HCT116 (cell line): ENCODE results near the gene USO1. TPM values are rescaled to one million over a fixed set of nuclear protein-coding genes. Genes with fewer than 3 reads are reported as not detected.

Experiments
- ATAC-seq: fragments of 200-7000 bp; cut with Tn5 transposase; 2 replicates; pipeline ENCODE4 v1.9.1; 2020; ENCODE audit warnings: mild to moderate bottlenecking, moderate library complexity
- BruUV-seq: library from RNA; stranded (reverse); fragments of 400-500 nt; replicated peaks from 2 replicates; lab custom pipeline; 2021; lab: Mats Ljungman, UMichigan
- CTCF ChIA-PET: fragments of 300-600 bp; sonication (Branson Sonifier 250); formaldehyde crosslinking; loops from one replicate; lab custom pipeline; 2021; ENCODE audit warnings: antibody characterized with exemption; lab: Charles Lee
- POLR2A ChIA-PET: fragments of 300-600, 350-600 bp; sonication (Branson Sonifier 250); formaldehyde crosslinking; loops from one replicate; lab custom pipeline; 2021; ENCODE audit warnings: antibody characterized with exemption; lab: Charles Lee
- RAD21 ChIA-PET, 2 experiments: fragments of 300-600 bp; sonication (Branson Sonifier 250); formaldehyde crosslinking; loops; one replicate each; lab custom pipeline; 2023; ENCODE audit warnings: low total read pairs in 2 of 2; ENCODE audit not compliant: uncharacterized antibody in 2 of 2, unreplicated experiment in 2 of 2, low non-redundant PET in 1 of 2; lab: Charles Lee
- DNase-seq: peaks from one replicate; pipeline ENCODE4 v3.0.0-alpha.2; 2010; ENCODE audit warnings: low read depth, low spot score
- H2AFZ ChIP-seq: fragments of 200-600 bp; shearing (Covaris generic), sonication (generic); 2 replicates; pipeline ENCODE4 v1.6.1; 2017; ENCODE audit warnings: low read depth, mixed run types, mixed read lengths, antibody characterized with exemption, low read length; ENCODE audit not compliant: poor library complexity, severe bottlenecking
- H3K27ac ChIP-seq: 2 replicates; pipeline ENCODE4 v1.5.1; 2012; ENCODE audit warnings: low read depth, low read length
- H3K27me3 ChIP-seq: fragments of 200-600 bp; sonication (generic); 2 replicates; pipeline ENCODE4 v1.6.1; 2016; ENCODE audit warnings: mixed run types, low read length, mixed read lengths; ENCODE audit not compliant: insufficient read depth
- H3K36me3 ChIP-seq, 2 experiments: fragments of 200-500 bp in 1 of 2; fragments of 200-600 bp in 1 of 2; sonication (Bioruptor generic) in 1 of 2; sonication (generic) in 1 of 2; 2 replicates each; pipeline versions ENCODE4 v1.5.1 to v1.6.1; 2014 to 2016; ENCODE audit warnings: low read length in 2 of 2, inconsistent platforms in 1 of 2, mixed read lengths in 1 of 2, mixed run types in 1 of 2; ENCODE audit not compliant: insufficient read depth in 2 of 2, control insufficient read depth in 1 of 2
- H3K4me1 ChIP-seq, 2 experiments: fragments of 200-600 bp in 1 of 2; sonication (generic) in 1 of 2; 2 replicates each; pipeline versions ENCODE4 v1.5.1 to v1.6.1; 2012 to 2017; ENCODE audit warnings: low read length in 2 of 2, inconsistent platforms in 1 of 2, mild to moderate bottlenecking in 1 of 2, mixed read lengths in 1 of 2, mixed run types in 1 of 2, moderate library complexity in 1 of 2; ENCODE audit not compliant: insufficient read depth in 2 of 2, control insufficient read depth in 1 of 2
- H3K4me2 ChIP-seq: fragments of 200-600 bp; sonication (generic); 2 replicates; pipeline ENCODE4 v1.6.1; 2017; ENCODE audit warnings: mixed run types, low read length, mixed read lengths
- H3K4me3 ChIP-seq, 2 experiments: fragments of 200-600 bp in 1 of 2; sonication (generic) in 1 of 2; replicated peaks in 1 of 2; 2 replicates each; pipeline ENCODE4 v1.5.1; 2011 to 2016; ENCODE audit warnings: low read length in 2 of 2, control low read depth in 1 of 2, low read depth in 1 of 2, mild to moderate bottlenecking in 1 of 2, mixed read lengths in 1 of 2, mixed run types in 1 of 2
- H3K79me2 ChIP-seq: fragments of 200-600 bp; sonication (generic); 2 replicates; pipeline ENCODE4 v1.6.1; 2017; ENCODE audit warnings: mild to moderate bottlenecking, mixed run types, low read length, moderate library complexity, mixed read lengths; ENCODE audit not compliant: insufficient read depth
- H3K9ac ChIP-seq: fragments of 200-600 bp; sonication (generic); 2 replicates; pipeline ENCODE4 v1.6.1; 2016; ENCODE audit warnings: low read length, mixed read lengths
- H3K9me2 ChIP-seq: fragments of 200-600 bp; sonication (generic), shearing (Covaris generic); 2 replicates; pipeline ENCODE4 v1.6.1; 2017; ENCODE audit warnings: mixed run types, mild to moderate bottlenecking, moderate library complexity; ENCODE audit not compliant: insufficient read depth
- H3K9me3 ChIP-seq, 2 experiments: fragments of 200-500 bp in 1 of 2; fragments of 200-600 bp in 1 of 2; sonication (Bioruptor generic) in 1 of 2; sonication (generic) in 1 of 2; 2 replicates each; pipeline ENCODE4 v1.6.1; 2014 to 2017; ENCODE audit warnings: low read length in 2 of 2, mixed read lengths in 2 of 2, inconsistent platforms in 1 of 2, low read depth in 1 of 2, mild to moderate bottlenecking in 1 of 2, mixed run types in 1 of 2, moderate library complexity in 1 of 2; ENCODE audit not compliant: control insufficient read depth in 1 of 2, insufficient read depth in 1 of 2
- H4K20me1 ChIP-seq: fragments of 200-600 bp; sonication (generic), shearing (Covaris generic); 2 replicates; pipeline ENCODE4 v1.6.1; 2017; ENCODE audit warnings: mixed run types, mild to moderate bottlenecking, moderate library complexity; ENCODE audit not compliant: insufficient read depth
- CBX3 ChIP-seq: IDR thresholded peaks from 2 replicates; pipeline ENCODE4 v1.6.1; 2012; ENCODE audit warnings: low read depth
- CEBPB ChIP-seq: IDR thresholded peaks from 2 replicates; pipeline ENCODE4 v1.6.1; 2012; ENCODE audit warnings: low read depth
- EZH2 ChIP-seq: fragments of 200-600 bp; sonication (generic); IDR thresholded peaks from 2 replicates; pipeline ENCODE4 v1.6.1; 2017; ENCODE audit warnings: antibody characterized with exemption, mixed run types
- EZH2phosphoT487 ChIP-seq: fragments of 200-600 bp; IDR thresholded peaks from 2 replicates; pipeline ENCODE4 v1.6.1; 2018; ENCODE audit warnings: antibody characterized with exemption, borderline replicate concordance
- FOSL1 ChIP-seq: IDR thresholded peaks from 2 replicates; pipeline ENCODE4 v1.6.1; 2012; ENCODE audit warnings: low read depth
- JUND ChIP-seq: IDR thresholded peaks from 2 replicates; pipeline ENCODE4 v1.6.1; 2012
- POLR2A ChIP-seq: IDR thresholded peaks from 2 replicates; pipeline ENCODE4 v1.7.0; 2011; ENCODE audit warnings: borderline replicate concordance; ENCODE audit not compliant: insufficient read depth, insufficient read length; ENCODE audit errors: extremely low read depth
- POLR2AphosphoS5 ChIP-seq: IDR thresholded peaks from 2 replicates; pipeline ENCODE4 v1.6.1; 2011; ENCODE audit warnings: mild to moderate bottlenecking, low read depth, low read length, moderate library complexity
- RAD21 ChIP-seq: IDR thresholded peaks from 2 replicates; pipeline ENCODE4 v1.6.1; 2012; ENCODE audit warnings: low read depth, mild to moderate bottlenecking
- SP1 ChIP-seq: IDR thresholded peaks from 2 replicates; pipeline ENCODE4 v1.6.1; 2012; ENCODE audit warnings: low read depth
- TCF7L2 ChIP-seq: IDR thresholded peaks from 2 replicates; pipeline ENCODE4 v1.7.0; 2011; ENCODE audit warnings: borderline replicate concordance, inconsistent platforms; ENCODE audit not compliant: insufficient read depth, insufficient read length; ENCODE audit errors: extremely low read depth
- ZFX ChIP-seq: fragments of 450-650 bp; IDR thresholded peaks from 2 replicates; pipeline ENCODE4 v1.6.1; 2017
- intact Hi-C: fragments of 100-400 bp; cut with micrococcal nuclease; formaldehyde crosslinking; loops from 2 replicates; pipeline ENCODE4 v1.10.0; 2022
- total RNA-seq: library from RNA; stranded (reverse); gene quantifications from one replicate; pipeline ENCODE4 v1.2.1, GENCODE V29; 2021; ENCODE audit not compliant: unreplicated experiment
- TF ChIP-seq, protein P1 (sequence below): IDR thresholded peaks from 2 replicates; pipeline ENCODE4 v1.6.1; 2012
- TF ChIP-seq, protein P2 (sequence below): IDR thresholded peaks from 2 replicates; pipeline ENCODE4 v1.6.1; 2012
- TF ChIP-seq, protein P3 (sequence below): IDR thresholded peaks from 2 replicates; pipeline ENCODE4 v1.6.1; 2011; ENCODE audit warnings: mild to moderate bottlenecking, low read length, moderate library complexity; ENCODE audit not compliant: insufficient replicate concordance; ENCODE audit errors: extremely low read depth
- TF ChIP-seq, protein P4 (sequence below): IDR thresholded peaks from 2 replicates; pipeline ENCODE4 v1.6.1; 2012; ENCODE audit warnings: low read depth
- TF ChIP-seq, protein P5 (sequence below), 3 experiments: fragments of 200-600 bp in 1 of 3; sonication (generic) in 1 of 3; IDR thresholded peaks in 2 of 3; conservative IDR thresholded peaks in 1 of 3; 2 replicates each; pipeline ENCODE4 v1.5.1; 2012 to 2017; ENCODE audit warnings: low read depth in 2 of 3, low read length in 2 of 3, antibody characterized with exemption in 1 of 3, borderline replicate concordance in 1 of 3, control low read depth in 1 of 3, mild to moderate bottlenecking in 1 of 3, mixed read lengths in 1 of 3, mixed run types in 1 of 3, moderate library complexity in 1 of 3; ENCODE audit not compliant: insufficient read depth in 1 of 3

Gene USO1
- total RNA-seq, 1 experiment from 2014 or later, result 72.7 TPM

DNA sequence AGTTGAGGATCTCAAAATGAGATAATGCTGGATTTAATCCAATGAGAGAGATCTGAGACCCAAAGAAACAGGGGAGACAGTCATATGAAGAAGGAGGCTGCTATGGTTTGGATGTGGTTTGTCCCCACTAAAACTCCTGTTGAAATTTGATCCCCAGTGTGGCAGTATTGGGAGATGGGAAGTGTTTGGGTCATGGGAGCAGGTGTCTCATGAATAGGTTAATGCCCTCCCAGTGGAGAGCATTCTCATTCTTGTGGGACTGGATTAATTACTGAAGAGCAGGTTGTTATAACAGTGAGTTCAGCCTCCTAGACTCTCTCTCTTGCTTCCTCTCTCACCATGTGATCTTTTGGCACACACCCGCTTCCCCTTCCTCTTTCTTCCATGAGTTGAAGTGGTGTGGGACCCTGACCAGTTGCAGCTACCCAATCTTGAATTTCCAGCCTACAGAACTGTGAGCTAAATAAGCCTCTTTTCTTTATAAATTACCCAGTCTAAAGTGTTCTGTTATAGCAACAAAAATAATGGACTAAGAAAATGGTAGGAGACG is 107.6 kb downstream of the USO1 start:
- no peak for ATAC-seq
- H2AFZ ChIP-seq, result no peak overlapping the region
- H4K20me1 ChIP-seq, result no peaks in the 10 kb centered on the region
- POLR2A ChIA-PET, result no interaction called here
- H3K4me2 ChIP-seq, result no peak overlapping the region
- intact Hi-C loops, result no loop called here
- H3K27me3 ChIP-seq, result no peaks in the 10 kb centered on the region
- BruUV-seq, result no TSS peak
- H3K27ac ChIP-seq, result no peak overlapping the region
- TF ChIP-seq POLR2AphosphoS5 (no peak), JUND (no peak), RAD21 (no peak), TCF7L2 (no peak), SP1 (no peak), FOSL1 (no peak), CEBPB (no peak), POLR2A (no peak), EZH2 (no peak), ZFX (no peak), EZH2phosphoT487 (no peak), CBX3 (no peak)
- TF ChIP-seq, protein P1, sequence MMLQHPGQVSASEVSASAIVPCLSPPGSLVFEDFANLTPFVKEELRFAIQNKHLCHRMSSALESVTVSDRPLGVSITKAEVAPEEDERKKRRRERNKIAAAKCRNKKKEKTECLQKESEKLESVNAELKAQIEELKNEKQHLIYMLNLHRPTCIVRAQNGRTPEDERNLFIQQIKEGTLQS, result no peak
- TF ChIP-seq, protein P2, sequence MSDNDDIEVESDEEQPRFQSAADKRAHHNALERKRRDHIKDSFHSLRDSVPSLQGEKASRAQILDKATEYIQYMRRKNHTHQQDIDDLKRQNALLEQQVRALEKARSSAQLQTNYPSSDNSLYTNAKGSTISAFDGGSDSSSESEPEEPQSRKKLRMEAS, result no peak
- TF ChIP-seq, protein P3, sequence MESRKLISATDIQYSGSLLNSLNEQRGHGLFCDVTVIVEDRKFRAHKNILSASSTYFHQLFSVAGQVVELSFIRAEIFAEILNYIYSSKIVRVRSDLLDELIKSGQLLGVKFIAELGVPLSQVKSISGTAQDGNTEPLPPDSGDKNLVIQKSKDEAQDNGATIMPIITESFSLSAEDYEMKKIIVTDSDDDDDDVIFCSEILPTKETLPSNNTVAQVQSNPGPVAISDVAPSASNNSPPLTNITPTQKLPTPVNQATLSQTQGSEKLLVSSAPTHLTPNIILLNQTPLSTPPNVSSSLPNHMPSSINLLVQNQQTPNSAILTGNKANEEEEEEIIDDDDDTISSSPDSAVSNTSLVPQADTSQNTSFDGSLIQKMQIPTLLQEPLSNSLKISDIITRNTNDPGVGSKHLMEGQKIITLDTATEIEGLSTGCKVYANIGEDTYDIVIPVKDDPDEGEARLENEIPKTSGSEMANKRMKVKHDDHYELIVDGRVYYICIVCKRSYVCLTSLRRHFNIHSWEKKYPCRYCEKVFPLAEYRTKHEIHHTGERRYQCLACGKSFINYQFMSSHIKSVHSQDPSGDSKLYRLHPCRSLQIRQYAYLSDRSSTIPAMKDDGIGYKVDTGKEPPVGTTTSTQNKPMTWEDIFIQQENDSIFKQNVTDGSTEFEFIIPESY, result no peak
- TF ChIP-seq, protein P4, sequence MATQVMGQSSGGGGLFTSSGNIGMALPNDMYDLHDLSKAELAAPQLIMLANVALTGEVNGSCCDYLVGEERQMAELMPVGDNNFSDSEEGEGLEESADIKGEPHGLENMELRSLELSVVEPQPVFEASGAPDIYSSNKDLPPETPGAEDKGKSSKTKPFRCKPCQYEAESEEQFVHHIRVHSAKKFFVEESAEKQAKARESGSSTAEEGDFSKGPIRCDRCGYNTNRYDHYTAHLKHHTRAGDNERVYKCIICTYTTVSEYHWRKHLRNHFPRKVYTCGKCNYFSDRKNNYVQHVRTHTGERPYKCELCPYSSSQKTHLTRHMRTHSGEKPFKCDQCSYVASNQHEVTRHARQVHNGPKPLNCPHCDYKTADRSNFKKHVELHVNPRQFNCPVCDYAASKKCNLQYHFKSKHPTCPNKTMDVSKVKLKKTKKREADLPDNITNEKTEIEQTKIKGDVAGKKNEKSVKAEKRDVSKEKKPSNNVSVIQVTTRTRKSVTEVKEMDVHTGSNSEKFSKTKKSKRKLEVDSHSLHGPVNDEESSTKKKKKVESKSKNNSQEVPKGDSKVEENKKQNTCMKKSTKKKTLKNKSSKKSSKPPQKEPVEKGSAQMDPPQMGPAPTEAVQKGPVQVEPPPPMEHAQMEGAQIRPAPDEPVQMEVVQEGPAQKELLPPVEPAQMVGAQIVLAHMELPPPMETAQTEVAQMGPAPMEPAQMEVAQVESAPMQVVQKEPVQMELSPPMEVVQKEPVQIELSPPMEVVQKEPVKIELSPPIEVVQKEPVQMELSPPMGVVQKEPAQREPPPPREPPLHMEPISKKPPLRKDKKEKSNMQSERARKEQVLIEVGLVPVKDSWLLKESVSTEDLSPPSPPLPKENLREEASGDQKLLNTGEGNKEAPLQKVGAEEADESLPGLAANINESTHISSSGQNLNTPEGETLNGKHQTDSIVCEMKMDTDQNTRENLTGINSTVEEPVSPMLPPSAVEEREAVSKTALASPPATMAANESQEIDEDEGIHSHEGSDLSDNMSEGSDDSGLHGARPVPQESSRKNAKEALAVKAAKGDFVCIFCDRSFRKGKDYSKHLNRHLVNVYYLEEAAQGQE, result no peak
- TF ChIP-seq, protein P5, sequence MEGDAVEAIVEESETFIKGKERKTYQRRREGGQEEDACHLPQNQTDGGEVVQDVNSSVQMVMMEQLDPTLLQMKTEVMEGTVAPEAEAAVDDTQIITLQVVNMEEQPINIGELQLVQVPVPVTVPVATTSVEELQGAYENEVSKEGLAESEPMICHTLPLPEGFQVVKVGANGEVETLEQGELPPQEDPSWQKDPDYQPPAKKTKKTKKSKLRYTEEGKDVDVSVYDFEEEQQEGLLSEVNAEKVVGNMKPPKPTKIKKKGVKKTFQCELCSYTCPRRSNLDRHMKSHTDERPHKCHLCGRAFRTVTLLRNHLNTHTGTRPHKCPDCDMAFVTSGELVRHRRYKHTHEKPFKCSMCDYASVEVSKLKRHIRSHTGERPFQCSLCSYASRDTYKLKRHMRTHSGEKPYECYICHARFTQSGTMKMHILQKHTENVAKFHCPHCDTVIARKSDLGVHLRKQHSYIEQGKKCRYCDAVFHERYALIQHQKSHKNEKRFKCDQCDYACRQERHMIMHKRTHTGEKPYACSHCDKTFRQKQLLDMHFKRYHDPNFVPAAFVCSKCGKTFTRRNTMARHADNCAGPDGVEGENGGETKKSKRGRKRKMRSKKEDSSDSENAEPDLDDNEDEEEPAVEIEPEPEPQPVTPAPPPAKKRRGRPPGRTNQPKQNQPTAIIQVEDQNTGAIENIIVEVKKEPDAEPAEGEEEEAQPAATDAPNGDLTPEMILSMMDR (IDR thresholded peaks at IDR 0.05 in 2 of 3, conservative IDR thresholded peaks at IDR 0.05 in 1 of 3; ENCODE audit: borderline replicate concordance in 1 of 3, insufficient read depth in 1 of 3, low read depth in 2 of 3, low read length in 2 of 3), result no peak
- TF ChIP-seq, all 23 proteins: peak for 0
- no peak overlapping the region for H3K4me3 ChIP-seq
- ChIA-PET CTCF (interaction anchor here (0.6 kb wide), 1 partner anchor 363 kb away, joined by 3 read pairs; no protein-coding TSS in a partner anchor), RAD21 (no interaction called here)
- H3K79me2 ChIP-seq, result no peaks in the 10 kb centered on the region
- H3K9ac ChIP-seq, result no peak overlapping the region
- H3K9me3 ChIP-seq, result no peaks in the 10 kb centered on the region
- DNase-seq, result no peak
- no peaks in the 10 kb centered on the region for H3K36me3 ChIP-seq
- no peaks in the 10 kb centered on the region for H3K9me2 ChIP-seq
- no peaks in the 10 kb centered on the region for H3K4me1 ChIP-seq
